ENCODE data around the gene MYBPHL. TPM values are rescaled to one million over a fixed set of nuclear protein-coding genes. Genes with fewer than 3 reads are reported as not detected.

Gene MYBPHL
- total and polyA plus RNA-seq, 2 of the 13 experiments (the other 11 are each of a cell fraction or from before 2014, with no cell fraction given) = 3.7 to 3.8 TPM

GRCh38 chr1:109282952-109283747 is 23.7 kb downstream of the MYBPHL start, which contains the start of gene PSRC1 (continued):
- TF ChIP-seq, protein P1, sequence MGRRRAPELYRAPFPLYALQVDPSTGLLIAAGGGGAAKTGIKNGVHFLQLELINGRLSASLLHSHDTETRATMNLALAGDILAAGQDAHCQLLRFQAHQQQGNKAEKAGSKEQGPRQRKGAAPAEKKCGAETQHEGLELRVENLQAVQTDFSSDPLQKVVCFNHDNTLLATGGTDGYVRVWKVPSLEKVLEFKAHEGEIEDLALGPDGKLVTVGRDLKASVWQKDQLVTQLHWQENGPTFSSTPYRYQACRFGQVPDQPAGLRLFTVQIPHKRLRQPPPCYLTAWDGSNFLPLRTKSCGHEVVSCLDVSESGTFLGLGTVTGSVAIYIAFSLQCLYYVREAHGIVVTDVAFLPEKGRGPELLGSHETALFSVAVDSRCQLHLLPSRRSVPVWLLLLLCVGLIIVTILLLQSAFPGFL (CRISPR knock-in tag; IDR thresholded peaks at IDR 0.05) = no peak
- no peak for TF ChIP-seq IKZF1 (IDR thresholded peaks at IDR 0.05)
- TF ChIP-seq, protein P2, sequence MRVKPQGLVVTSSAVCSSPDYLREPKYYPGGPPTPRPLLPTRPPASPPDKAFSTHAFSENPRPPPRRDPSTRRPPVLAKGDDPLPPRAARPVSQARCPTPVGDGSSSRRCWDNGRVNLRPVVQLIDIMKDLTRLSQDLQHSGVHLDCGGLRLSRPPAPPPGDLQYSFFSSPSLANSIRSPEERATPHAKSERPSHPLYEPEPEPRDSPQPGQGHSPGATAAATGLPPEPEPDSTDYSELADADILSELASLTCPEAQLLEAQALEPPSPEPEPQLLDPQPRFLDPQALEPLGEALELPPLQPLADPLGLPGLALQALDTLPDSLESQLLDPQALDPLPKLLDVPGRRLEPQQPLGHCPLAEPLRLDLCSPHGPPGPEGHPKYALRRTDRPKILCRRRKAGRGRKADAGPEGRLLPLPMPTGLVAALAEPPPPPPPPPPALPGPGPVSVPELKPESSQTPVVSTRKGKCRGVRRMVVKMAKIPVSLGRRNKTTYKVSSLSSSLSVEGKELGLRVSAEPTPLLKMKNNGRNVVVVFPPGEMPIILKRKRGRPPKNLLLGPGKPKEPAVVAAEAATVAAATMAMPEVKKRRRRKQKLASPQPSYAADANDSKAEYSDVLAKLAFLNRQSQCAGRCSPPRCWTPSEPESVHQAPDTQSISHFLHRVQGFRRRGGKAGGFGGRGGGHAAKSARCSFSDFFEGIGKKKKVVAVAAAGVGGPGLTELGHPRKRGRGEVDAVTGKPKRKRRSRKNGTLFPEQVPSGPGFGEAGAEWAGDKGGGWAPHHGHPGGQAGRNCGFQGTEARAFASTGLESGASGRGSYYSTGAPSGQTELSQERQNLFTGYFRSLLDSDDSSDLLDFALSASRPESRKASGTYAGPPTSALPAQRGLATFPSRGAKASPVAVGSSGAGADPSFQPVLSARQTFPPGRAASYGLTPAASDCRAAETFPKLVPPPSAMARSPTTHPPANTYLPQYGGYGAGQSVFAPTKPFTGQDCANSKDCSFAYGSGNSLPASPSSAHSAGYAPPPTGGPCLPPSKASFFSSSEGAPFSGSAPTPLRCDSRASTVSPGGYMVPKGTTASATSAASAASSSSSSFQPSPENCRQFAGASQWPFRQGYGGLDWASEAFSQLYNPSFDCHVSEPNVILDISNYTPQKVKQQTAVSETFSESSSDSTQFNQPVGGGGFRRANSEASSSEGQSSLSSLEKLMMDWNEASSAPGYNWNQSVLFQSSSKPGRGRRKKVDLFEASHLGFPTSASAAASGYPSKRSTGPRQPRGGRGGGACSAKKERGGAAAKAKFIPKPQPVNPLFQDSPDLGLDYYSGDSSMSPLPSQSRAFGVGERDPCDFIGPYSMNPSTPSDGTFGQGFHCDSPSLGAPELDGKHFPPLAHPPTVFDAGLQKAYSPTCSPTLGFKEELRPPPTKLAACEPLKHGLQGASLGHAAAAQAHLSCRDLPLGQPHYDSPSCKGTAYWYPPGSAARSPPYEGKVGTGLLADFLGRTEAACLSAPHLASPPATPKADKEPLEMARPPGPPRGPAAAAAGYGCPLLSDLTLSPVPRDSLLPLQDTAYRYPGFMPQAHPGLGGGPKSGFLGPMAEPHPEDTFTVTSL (CRISPR knock-in tag; IDR thresholded peaks at IDR 0.05; ENCODE audit: borderline replicate concordance) = no peak
- TF ChIP-seq, protein P3, sequence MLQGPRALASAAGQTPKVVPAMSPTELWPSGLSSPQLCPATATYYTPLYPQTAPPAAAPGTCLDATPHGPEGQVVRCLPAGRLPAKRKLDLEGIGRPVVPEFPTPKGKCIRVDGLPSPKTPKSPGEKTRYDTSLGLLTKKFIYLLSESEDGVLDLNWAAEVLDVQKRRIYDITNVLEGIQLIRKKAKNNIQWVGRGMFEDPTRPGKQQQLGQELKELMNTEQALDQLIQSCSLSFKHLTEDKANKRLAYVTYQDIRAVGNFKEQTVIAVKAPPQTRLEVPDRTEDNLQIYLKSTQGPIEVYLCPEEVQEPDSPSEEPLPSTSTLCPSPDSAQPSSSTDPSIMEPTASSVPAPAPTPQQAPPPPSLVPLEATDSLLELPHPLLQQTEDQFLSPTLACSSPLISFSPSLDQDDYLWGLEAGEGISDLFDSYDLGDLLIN (CRISPR knock-in tag; IDR thresholded peaks at IDR 0.05; ENCODE audit: borderline replicate concordance) = 0 out of 2 replicates have a peak, but pooled peaks have one; percentile 19
- no peak; the same call in 1 of the 2 replicates for TF ChIP-seq ZC3H4 (CRISPR knock-in tag; IDR thresholded peaks at IDR 0.05; ENCODE audit: borderline replicate concordance)
- TF ChIP-seq, protein P4, sequence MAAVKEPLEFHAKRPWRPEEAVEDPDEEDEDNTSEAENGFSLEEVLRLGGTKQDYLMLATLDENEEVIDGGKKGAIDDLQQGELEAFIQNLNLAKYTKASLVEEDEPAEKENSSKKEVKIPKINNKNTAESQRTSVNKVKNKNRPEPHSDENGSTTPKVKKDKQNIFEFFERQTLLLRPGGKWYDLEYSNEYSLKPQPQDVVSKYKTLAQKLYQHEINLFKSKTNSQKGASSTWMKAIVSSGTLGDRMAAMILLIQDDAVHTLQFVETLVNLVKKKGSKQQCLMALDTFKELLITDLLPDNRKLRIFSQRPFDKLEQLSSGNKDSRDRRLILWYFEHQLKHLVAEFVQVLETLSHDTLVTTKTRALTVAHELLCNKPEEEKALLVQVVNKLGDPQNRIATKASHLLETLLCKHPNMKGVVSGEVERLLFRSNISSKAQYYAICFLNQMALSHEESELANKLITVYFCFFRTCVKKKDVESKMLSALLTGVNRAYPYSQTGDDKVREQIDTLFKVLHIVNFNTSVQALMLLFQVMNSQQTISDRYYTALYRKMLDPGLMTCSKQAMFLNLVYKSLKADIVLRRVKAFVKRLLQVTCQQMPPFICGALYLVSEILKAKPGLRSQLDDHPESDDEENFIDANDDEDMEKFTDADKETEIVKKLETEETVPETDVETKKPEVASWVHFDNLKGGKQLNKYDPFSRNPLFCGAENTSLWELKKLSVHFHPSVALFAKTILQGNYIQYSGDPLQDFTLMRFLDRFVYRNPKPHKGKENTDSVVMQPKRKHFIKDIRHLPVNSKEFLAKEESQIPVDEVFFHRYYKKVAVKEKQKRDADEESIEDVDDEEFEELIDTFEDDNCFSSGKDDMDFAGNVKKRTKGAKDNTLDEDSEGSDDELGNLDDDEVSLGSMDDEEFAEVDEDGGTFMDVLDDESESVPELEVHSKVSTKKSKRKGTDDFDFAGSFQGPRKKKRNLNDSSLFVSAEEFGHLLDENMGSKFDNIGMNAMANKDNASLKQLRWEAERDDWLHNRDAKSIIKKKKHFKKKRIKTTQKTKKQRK (IDR thresholded peaks at IDR 0.05; ENCODE audit: low read length) = no peak
- TF ChIP-seq NFKB2 (CRISPR knock-in tag; IDR thresholded peaks at IDR 0.05; ENCODE audit: borderline replicate concordance) = peak; percentile 49; the same call in 1 of the 2 replicates
- no peak for TF ChIP-seq SMAD9 (CRISPR knock-in tag; IDR thresholded peaks at IDR 0.05)
- TF ChIP-seq TBX2 (CRISPR knock-in tag; IDR thresholded peaks at IDR 0.05; ENCODE audit: borderline replicate concordance) = peak; percentile 73; the same call in 1 of the 2 replicates
- TF ChIP-seq BATF2 (CRISPR knock-in tag; IDR thresholded peaks at IDR 0.05) = peak; percentile 81
- no peak for TF ChIP-seq ONECUT2 (CRISPR knock-in tag; IDR thresholded peaks at IDR 0.05)
- TF ChIP-seq ZNF883 (CRISPR knock-in tag; IDR thresholded peaks at IDR 0.05; ENCODE audit: not compliant biosample characterization) = no peak
- peak; percentile 58; the same call in 1 of the 2 replicates for TF ChIP-seq CBFB (CRISPR knock-in tag; IDR thresholded peaks at IDR 0.05)
